HepG2 (cell line): ENCODE measurements around the gene FGF19. TPM values are rescaled to one million over a fixed set of nuclear protein-coding genes. Genes with fewer than 3 reads are reported as not detected.
A peak's percentile ranks its signal among the peaks of the same experiment; 100 is the strongest.

Experiments
- CHD2 ChIP-seq: IDR thresholded peaks from 2 replicates; pipeline ENCODE4 v1.6.1; 2011; ENCODE audit warnings: low read depth, low read length, improper control_type of control experiment
- GTF2F1 ChIP-seq: fragments of 150-350 bp; IDR thresholded peaks from 2 replicates; pipeline ENCODE4 v1.6.1; 2014; ENCODE audit warnings: low read length
- MYC ChIP-seq: sonication (generic); formaldehyde crosslinking; IDR thresholded peaks from 2 replicates; pipeline ENCODE4 v1.9.0; 2021; ENCODE audit warnings: missing genetic modification reagents, borderline replicate concordance
- ZBTB14 ChIP-seq: sonication (generic); formaldehyde crosslinking; IDR thresholded peaks from 2 replicates; pipeline ENCODE4 v1.4.0; 2020; ENCODE audit warnings: missing genetic modification reagents
- ZBTB40 ChIP-seq, 2 experiments: fragments of 450-650 bp in 1 of 2; sonication (generic) in 1 of 2; formaldehyde crosslinking in 1 of 2; IDR thresholded peaks; 2 replicates each; pipeline versions ENCODE4 v1.6.1 to v1.8.0; 2016 to 2022; ENCODE audit warnings: antibody characterized with exemption in 1 of 2, mild to moderate bottlenecking in 1 of 2, missing genetic modification reagents in 1 of 2
- ZNF687 ChIP-seq: sonication (generic); formaldehyde crosslinking; IDR thresholded peaks from 2 replicates; pipeline ENCODE4 v1.5.1; 2020; ENCODE audit warnings: mild to moderate bottlenecking, missing genetic modification reagents, moderate library complexity
- ZNF770 ChIP-seq: sonication (generic); formaldehyde crosslinking; IDR thresholded peaks from 2 replicates; pipeline ENCODE4 v1.5.0; 2020; ENCODE audit warnings: mild to moderate bottlenecking, missing genetic modification reagents
- polyA plus RNA-seq, 8 experiments: library from polyadenylated mRNA; depleted of rRNA in 3 of 8; stranded (reverse) in 7 of 8; unstranded in 1 of 8; fragments of >200 nt; fragmentation: Illumina TruSeq in 4 of 8; extraction: Trizol in 4 of 8; gene quantifications; 2 replicates each; pipeline versions ENCODE4 v1.2.1 to v1.2.3, GENCODE V29; 2011 to 2016; ENCODE audit warnings: low read depth in 4 of 8, missing spikeins in 1 of 8, mixed read lengths in 1 of 8; ENCODE audit not compliant: insufficient read depth in 1 of 8
- total RNA-seq, 5 experiments: library from RNA; depleted of rRNA; stranded (reverse); fragments of >200 nt; fragmentation: Illumina TruSeq; extraction: Trizol; gene quantifications; 2 replicates each; pipeline ENCODE4 v1.2.3, GENCODE V29; 2016; ENCODE audit warnings: low read depth in 1 of 5
- TF ChIP-seq, protein P1 (sequence below): sonication (generic); formaldehyde crosslinking; IDR thresholded peaks from 2 replicates; pipeline ENCODE4 v1.4.0; 2020; ENCODE audit warnings: missing genetic modification reagents

The FGF19 gene
- total and polyA plus RNA-seq, 2 of the 13 experiments (the other 11 are each of a cell fraction or from before 2014, with no cell fraction given) = 0.07 TPM; not detected in 1

DNA sequence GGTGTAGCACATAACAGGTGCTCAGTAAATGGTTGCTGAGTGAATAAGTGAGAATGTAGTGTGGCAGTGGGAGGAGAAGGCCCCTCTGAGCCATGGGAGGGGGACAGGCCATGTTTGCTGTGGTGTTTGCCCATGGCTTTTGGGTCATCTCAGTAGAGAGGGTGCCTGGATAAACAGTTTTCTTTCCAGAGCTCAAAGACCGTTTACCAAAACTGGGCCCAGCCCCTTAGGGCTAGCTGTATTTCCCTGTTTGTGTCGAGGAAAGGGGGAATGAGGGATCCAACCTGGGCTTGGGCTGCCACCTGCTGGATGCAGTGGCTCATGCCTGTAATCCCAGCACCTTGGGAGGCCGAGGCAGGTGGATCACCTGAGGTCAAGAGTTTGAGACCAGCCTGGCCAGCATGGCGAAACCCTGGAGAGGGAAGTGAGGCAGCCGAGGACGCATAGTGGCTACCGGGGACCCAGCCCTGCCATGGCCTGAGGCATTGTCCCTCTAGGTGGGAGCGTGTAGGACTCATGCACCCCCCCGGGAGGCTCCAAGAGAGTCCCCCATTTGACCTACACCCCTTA, 20.0 kb downstream of the FGF19 start (continued):
- TF ChIP-seq ZNF770 (peak; percentile 42; the same call in 1 of the 2 replicates), ZNF687 (peak; percentile 49), GTF2F1 (no peak), MYC (CRISPR knock-in tag) (no peak), ZBTB14 (no peak), ZBTB40 (IDR thresholded peaks at IDR 0.05) (no peak), ZBTB40 (CRISPR knock-in tag; IDR thresholded peaks at IDR 0.05) (no peak), CHD2 (no peak)
- TF ChIP-seq, protein P1, sequence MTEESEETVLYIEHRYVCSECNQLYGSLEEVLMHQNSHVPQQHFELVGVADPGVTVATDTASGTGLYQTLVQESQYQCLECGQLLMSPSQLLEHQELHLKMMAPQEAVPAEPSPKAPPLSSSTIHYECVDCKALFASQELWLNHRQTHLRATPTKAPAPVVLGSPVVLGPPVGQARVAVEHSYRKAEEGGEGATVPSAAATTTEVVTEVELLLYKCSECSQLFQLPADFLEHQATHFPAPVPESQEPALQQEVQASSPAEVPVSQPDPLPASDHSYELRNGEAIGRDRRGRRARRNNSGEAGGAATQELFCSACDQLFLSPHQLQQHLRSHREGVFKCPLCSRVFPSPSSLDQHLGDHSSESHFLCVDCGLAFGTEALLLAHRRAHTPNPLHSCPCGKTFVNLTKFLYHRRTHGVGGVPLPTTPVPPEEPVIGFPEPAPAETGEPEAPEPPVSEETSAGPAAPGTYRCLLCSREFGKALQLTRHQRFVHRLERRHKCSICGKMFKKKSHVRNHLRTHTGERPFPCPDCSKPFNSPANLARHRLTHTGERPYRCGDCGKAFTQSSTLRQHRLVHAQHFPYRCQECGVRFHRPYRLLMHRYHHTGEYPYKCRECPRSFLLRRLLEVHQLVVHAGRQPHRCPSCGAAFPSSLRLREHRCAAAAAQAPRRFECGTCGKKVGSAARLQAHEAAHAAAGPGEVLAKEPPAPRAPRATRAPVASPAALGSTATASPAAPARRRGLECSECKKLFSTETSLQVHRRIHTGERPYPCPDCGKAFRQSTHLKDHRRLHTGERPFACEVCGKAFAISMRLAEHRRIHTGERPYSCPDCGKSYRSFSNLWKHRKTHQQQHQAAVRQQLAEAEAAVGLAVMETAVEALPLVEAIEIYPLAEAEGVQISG (CRISPR knock-in tag) = 0 out of 2 replicates have a peak, but pooled peaks have one; percentile 34
